DND-41 (cell line): ENCODE results near the gene B4GALT5.

ENCODE experiments used
- ATAC-seq: fragments of 200-7000 bp; cut with Tn5 transposase; 3 replicates; pipeline ENCODE4 v1.9.1; 2021; ENCODE audit warnings: low read depth; ENCODE audit not compliant: insufficient read depth
- DNase-seq: peaks from one replicate; pipeline ENCODE4 v3.0.0-alpha.2; 2020
- H2AFZ ChIP-seq: 2 replicates; pipeline ENCODE4 v1.6.0; 2012; ENCODE audit warnings: low read depth, low read length
- H3K27ac ChIP-seq: 2 replicates; pipeline ENCODE4 v1.5.1; 2012; ENCODE audit warnings: low read length, inconsistent platforms
- H3K27me3 ChIP-seq: fragments of 200-600 bp; sonication (generic); 2 replicates; pipeline ENCODE4 v1.6.0; 2012; ENCODE audit warnings: low read length, mild to moderate bottlenecking, inconsistent platforms; ENCODE audit not compliant: insufficient read depth, poor library complexity
- H3K36me3 ChIP-seq: 2 replicates; pipeline ENCODE4 v1.5.1; 2012; ENCODE audit warnings: low read length, inconsistent platforms; ENCODE audit not compliant: insufficient read depth
- H3K4me1 ChIP-seq: 2 replicates; pipeline ENCODE4 v1.5.1; 2012; ENCODE audit warnings: mild to moderate bottlenecking, low read length; ENCODE audit not compliant: insufficient read depth
- H3K4me2 ChIP-seq: 2 replicates; pipeline ENCODE4 v1.6.0; 2012; ENCODE audit warnings: mild to moderate bottlenecking, moderate library complexity, low read length, inconsistent platforms; ENCODE audit not compliant: insufficient read depth
- H3K4me3 ChIP-seq, 2 experiments: fragments of 200-600 bp in 1 of 2; shearing (Covaris generic) in 1 of 2; 2 replicates each; pipeline ENCODE4 v1.5.1; 2012 to 2016; ENCODE audit warnings: inconsistent platforms in 2 of 2, low read length in 2 of 2, mild to moderate bottlenecking in 2 of 2, low read depth in 1 of 2, moderate library complexity in 1 of 2
- H3K79me2 ChIP-seq: 2 replicates; pipeline ENCODE4 v1.6.0; 2012; ENCODE audit warnings: low read length, inconsistent platforms; ENCODE audit not compliant: insufficient read depth
- H3K9ac ChIP-seq: 2 replicates; pipeline ENCODE4 v1.6.0; 2012; ENCODE audit warnings: low read depth, mild to moderate bottlenecking, inconsistent platforms, low read length, moderate library complexity
- H3K9me3 ChIP-seq: 2 replicates; pipeline ENCODE4 v1.5.1; 2012; ENCODE audit warnings: low read length, moderate library complexity, mild to moderate bottlenecking, inconsistent platforms; ENCODE audit not compliant: insufficient read depth, severe bottlenecking
- H4K20me1 ChIP-seq: 2 replicates; pipeline ENCODE4 v1.6.0; 2012; ENCODE audit warnings: low read length; ENCODE audit not compliant: insufficient read depth
- EZH2 ChIP-seq: IDR thresholded peaks from 3 replicates; pipeline ENCODE4 v1.6.1; 2012; ENCODE audit warnings: borderline replicate concordance, low read depth, mild to moderate bottlenecking, moderate library complexity, low read length, inconsistent platforms; ENCODE audit not compliant: severe bottlenecking
- TF ChIP-seq, protein P1 (sequence below): IDR thresholded peaks from 2 replicates; pipeline ENCODE4 v1.5.1; 2012; ENCODE audit warnings: borderline replicate concordance, low read length, moderate library complexity, mild to moderate bottlenecking; ENCODE audit not compliant: poor library complexity, severe bottlenecking; ENCODE audit errors: extremely low read depth

The B4GALT5 gene

DNA sequence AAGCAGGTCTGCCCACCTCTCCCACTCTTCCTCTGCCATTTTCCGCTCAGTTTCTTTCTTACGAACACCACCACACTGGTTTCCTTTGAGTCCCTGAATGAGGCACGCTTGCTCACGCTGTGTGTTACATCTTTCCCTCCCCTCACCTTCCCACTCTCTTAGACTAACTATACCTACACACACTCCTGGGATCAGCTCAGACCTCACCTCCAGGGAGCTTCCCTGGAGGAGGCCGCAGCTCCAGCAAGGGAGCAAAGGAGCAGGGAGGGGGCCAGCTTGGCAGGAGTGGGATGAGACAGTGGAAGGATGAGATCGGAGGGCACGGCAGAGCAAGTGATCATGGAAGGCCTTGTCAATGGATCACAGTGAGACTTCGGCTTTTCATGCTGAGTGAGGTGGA, 28.3 kb upstream of the B4GALT5 start:
- H3K4me1 ChIP-seq: no peaks in the 10 kb centered on the region
- H3K9ac ChIP-seq: no peak overlapping the region
- no peak overlapping the region for H3K27ac ChIP-seq
- no peaks in the 10 kb centered on the region for H3K79me2 ChIP-seq
- no peaks in the 10 kb centered on the region for H3K9me3 ChIP-seq
- DNase-seq (no peak), ATAC-seq (no peak)
- H3K4me3 ChIP-seq: no peak overlapping the region
- H4K20me1 ChIP-seq: peaks cover 3% of the 10 kb centered on the region; the same call in 1 of the 2 replicates
- no peaks in the 10 kb centered on the region for H3K36me3 ChIP-seq
- no peak overlapping the region for H3K4me2 ChIP-seq
- TF ChIP-seq, protein P1, sequence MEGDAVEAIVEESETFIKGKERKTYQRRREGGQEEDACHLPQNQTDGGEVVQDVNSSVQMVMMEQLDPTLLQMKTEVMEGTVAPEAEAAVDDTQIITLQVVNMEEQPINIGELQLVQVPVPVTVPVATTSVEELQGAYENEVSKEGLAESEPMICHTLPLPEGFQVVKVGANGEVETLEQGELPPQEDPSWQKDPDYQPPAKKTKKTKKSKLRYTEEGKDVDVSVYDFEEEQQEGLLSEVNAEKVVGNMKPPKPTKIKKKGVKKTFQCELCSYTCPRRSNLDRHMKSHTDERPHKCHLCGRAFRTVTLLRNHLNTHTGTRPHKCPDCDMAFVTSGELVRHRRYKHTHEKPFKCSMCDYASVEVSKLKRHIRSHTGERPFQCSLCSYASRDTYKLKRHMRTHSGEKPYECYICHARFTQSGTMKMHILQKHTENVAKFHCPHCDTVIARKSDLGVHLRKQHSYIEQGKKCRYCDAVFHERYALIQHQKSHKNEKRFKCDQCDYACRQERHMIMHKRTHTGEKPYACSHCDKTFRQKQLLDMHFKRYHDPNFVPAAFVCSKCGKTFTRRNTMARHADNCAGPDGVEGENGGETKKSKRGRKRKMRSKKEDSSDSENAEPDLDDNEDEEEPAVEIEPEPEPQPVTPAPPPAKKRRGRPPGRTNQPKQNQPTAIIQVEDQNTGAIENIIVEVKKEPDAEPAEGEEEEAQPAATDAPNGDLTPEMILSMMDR: no peak
- no peak for TF ChIP-seq EZH2
- no peak overlapping the region for H2AFZ ChIP-seq
- H3K27me3 ChIP-seq: peaks cover 13% of the 10 kb centered on the region

DNA sequence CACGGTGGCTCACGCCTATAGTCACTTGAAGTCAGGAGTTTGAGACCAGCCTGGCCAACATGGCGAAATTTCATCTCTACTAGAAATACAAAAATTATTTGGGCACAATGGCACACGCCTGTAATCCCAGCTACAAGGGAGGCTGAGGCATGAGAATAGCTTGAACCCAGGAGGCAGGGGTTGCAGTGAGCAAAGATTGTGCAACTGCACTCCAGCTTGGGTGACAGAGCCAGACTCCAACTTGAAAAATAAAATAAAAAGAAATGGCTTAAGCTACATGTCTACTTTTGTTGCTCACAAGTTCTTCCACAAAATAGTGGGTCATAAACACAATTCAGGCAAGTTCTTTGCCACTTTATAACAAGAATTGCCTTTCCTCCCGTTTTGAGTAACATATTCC, 27.1 kb upstream of the B4GALT5 start:
- peaks cover 3% of the 10 kb centered on the region; the same call in 1 of the 2 replicates for H4K20me1 ChIP-seq
- H3K27me3 ChIP-seq: peaks cover 13% of the 10 kb centered on the region
- H3K4me1 ChIP-seq: no peaks in the 10 kb centered on the region
- ATAC-seq (no peak), DNase-seq (no peak)
- H3K4me2 ChIP-seq: no peak overlapping the region
- H3K36me3 ChIP-seq: no peaks in the 10 kb centered on the region
- no peaks in the 10 kb centered on the region for H3K79me2 ChIP-seq
- H3K27ac ChIP-seq: no peak overlapping the region
- H2AFZ ChIP-seq: no peak overlapping the region
- no peak overlapping the region for H3K4me3 ChIP-seq
- H3K9me3 ChIP-seq: no peaks in the 10 kb centered on the region
- TF ChIP-seq, protein P1: no peak
- TF ChIP-seq EZH2: no peak
- H3K9ac ChIP-seq: no peak overlapping the region

DNA sequence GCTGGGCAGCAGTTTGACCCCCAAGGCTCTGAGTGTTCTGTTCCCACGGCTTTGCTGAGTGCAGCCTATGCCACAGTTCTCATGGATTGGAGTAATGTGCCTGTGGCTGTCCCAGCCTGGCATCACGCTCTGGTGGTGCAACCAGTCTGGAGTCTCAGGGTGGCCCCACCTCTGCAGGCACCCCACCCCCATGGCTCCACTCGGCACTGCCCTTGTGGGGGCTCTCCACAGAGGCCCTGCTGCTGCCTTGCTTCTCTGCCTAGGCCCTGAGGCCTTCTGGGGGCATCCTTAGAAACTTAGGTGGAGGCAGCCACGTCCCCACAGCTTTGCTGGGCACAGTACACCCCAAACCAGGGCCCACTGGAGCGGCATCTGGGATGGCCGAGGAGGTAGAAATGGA, 25.4 kb upstream of the B4GALT5 start:
- H3K4me2 ChIP-seq: no peak overlapping the region
- H3K9ac ChIP-seq: no peak overlapping the region
- no peak for DNase-seq
- H3K9me3 ChIP-seq: no peaks in the 10 kb centered on the region
- peaks cover 3% of the 10 kb centered on the region; the same call in 1 of the 2 replicates for H4K20me1 ChIP-seq
- H3K27me3 ChIP-seq: peaks cover 13% of the 10 kb centered on the region
- no peak for ATAC-seq
- no peak for TF ChIP-seq EZH2
- TF ChIP-seq, protein P1: no peak
- H3K36me3 ChIP-seq: no peaks in the 10 kb centered on the region
- H2AFZ ChIP-seq: no peak overlapping the region
- H3K79me2 ChIP-seq: no peaks in the 10 kb centered on the region
- H3K4me3 ChIP-seq: no peak overlapping the region
- no peak overlapping the region for H3K27ac ChIP-seq
- no peaks in the 10 kb centered on the region for H3K4me1 ChIP-seq

DNA sequence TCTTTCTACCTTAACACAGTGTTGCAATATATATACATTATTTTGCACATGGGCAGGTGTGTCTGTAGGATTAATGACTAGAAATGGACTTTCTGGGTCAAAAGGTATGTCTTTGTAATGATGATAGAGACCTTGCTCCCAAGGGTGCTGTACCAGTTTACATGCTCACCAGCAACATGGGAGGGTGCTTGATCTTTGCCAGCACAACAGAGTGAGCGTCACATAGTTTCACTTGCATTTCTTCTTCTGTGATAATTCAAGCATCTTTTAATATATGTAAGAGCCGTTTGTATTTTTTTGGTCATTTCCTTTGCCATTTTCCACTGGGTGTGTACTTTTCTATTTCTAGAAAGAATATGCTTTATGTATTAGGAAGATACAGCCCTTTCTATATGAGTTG, 23.6 kb upstream of the B4GALT5 start:
- Histone ChIP-seq H3K79me2 (no peaks in the 10 kb centered on the region), H3K36me3 (no peaks in the 10 kb centered on the region), H3K4me3 (no peak overlapping the region), H4K20me1 (peaks cover 3% of the 10 kb centered on the region; the same call in 1 of the 2 replicates), H2AFZ (no peak overlapping the region), H3K4me2 (no peak overlapping the region), H3K27me3 (peaks cover 8% of the 10 kb centered on the region), H3K9ac (no peak overlapping the region), H3K4me1 (no peaks in the 10 kb centered on the region), H3K27ac (no peak overlapping the region), H3K9me3 (no peaks in the 10 kb centered on the region)
- DNase-seq (no peak), ATAC-seq (no peak)
- TF ChIP-seq EZH2: no peak
- TF ChIP-seq, protein P1: no peak
